AG09319 (cell line): ENCODE measurements around the gene C22orf23.
"Not testable (repeated sequence)": the region's sequence is repeated elsewhere in the genome, so short reads cannot be mapped to it uniquely, and the experiment has no call there.

ENCODE experiments used
- DNase-seq: peaks from one replicate; pipeline ENCODE4 v3.0.0-alpha.2; 2010; ENCODE audit warnings: low read depth; ENCODE audit errors: extremely low read depth
- CTCF ChIP-seq: IDR thresholded peaks from 2 replicates; pipeline ENCODE4 v1.5.1; 2011; ENCODE audit warnings: low read depth, mild to moderate bottlenecking, inconsistent platforms, low read length, moderate library complexity

Gene C22orf23

DNA sequence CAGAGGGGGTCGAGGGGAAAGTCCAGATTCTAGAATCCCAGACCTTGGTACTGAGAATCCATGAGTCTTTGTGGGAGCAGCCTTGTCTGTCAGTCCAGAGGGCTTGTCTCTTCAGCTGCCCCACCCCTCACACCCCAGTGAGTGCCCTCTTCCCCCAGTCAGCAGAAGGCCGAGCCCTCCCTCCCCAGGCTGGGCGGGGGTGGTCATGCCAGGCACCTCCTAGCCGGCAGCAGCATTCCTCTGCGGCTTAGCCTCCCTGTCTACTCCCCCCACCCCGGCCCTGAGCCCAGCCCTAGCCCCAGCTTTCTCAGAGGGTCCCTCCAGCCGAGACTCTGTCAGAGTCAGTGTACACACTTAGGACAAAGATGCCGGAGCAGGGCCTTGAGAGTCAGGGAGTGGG is 26.4 kb upstream of the C22orf23 start:
- no peak for TF ChIP-seq CTCF
- no peak for DNase-seq

DNA sequence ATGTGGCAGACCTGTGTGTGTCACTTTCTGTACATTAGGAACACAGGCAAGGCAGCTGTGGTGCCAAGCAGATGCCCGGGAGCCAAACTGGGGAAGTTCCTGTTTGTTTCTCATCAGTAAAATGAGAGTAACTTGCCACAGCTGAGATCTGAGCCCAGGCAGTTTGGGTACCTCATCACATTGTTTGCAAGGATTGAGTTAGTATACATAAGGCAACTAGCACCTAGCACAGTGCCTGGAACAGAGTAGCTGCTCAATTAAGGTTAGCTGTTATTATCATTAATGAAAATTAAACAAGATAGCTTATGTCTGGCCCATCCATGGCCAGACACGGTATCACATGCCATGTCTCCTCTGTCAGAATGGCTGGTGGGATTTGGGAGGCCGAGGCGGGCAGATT is 23.1 kb upstream of the C22orf23 start:
- TF ChIP-seq CTCF, result no peak
- no peak for DNase-seq

DNA sequence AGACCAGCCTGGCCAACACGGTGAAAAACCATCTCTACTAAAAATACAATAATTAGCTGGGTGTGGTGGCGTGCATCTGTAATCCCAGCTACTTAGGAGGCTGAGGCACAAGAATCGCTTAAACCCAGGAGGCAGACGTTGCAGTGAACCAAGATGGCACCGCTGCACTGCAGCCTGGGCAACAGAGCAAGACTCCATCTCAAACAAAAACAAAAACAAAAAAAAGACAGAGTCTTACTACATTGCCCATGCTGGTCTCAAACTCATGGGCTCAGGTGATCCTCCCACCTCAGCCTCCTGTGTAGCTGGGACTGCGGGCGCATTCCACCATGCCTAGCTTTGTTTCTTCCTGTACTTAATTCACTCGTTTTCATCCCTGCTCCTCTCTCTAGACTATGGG is 22.6 kb upstream of the C22orf23 start:
- not testable (repeated sequence) for DNase-seq

GRCh38 chr22:37975153-37975552 is 21.8 kb upstream of the C22orf23 start:
- DNase-seq, result no peak
- TF ChIP-seq CTCF, result no peak

GRCh38 chr22:37973271-37974170 is 20.1 kb upstream of the C22orf23 start:
- TF ChIP-seq CTCF, result no peak
- DNase-seq, result no peak

- TF ChIP-seq CTCF, result no peak
- no peak for DNase-seq
Observed at GRCh38 chr22:37972527-37972926, 19.1 kb upstream of the C22orf23 start.

DNA sequence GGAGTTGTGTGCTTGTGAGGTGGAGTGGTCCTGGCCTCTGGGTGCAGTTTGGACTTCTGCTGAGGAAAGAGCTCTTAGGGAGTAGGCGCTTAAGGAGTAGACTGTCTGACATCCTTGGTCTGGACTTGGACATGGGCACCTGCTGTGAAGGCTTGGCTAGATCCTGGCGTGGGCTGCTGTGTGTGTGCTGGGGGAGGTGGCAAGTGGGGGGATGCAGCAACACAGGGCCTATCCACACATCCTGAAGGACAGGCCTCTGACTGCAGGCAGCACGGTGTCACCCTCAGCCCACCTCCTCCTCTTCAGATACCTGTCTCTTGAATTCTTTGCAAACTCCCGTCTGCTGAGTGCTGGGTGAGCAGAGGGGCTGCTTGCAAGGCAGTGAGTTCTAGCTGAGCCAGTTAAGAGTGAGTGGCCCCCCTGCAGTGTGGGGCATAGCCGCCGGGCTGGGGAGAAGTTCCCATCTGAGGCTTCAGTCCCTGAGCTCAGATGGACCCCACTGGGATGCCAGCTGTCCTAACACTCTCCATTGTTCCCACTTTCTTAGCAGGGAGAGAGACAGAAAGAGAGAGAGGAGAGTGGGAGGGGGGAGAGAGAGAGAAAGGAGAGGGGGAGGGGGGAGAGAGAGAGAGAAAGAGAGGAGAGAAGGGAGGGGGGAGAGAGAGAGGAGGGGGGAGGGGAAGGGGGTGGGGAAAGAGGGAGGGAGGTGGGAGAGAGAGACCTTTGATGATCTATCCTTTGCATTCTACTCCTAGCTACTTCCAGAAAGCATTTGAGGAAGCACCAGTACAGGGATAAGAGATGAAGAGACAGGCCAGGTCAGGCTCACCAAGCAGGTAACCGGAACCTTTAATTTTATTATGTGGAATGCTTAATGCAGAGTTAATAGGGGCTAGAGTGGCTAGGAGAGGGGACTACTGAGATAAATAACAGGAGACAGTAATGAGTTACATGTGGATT is 18.4 kb upstream of the C22orf23 start:
- DNase-seq, result no peak

More for the DNA sequence above, 18.4 kb upstream of the C22orf23 start:
- no peak for TF ChIP-seq CTCF
